ENCODE results near the gene TMEM123. TPM values are rescaled to one million over a fixed set of nuclear protein-coding genes. Genes with fewer than 3 reads are reported as not detected.

Gene TMEM123
- total and polyA plus RNA-seq, 2 of the 13 experiments (the other 11 are each of a cell fraction or from before 2014, with no cell fraction given) = 365 to 2,761 TPM

DNA sequence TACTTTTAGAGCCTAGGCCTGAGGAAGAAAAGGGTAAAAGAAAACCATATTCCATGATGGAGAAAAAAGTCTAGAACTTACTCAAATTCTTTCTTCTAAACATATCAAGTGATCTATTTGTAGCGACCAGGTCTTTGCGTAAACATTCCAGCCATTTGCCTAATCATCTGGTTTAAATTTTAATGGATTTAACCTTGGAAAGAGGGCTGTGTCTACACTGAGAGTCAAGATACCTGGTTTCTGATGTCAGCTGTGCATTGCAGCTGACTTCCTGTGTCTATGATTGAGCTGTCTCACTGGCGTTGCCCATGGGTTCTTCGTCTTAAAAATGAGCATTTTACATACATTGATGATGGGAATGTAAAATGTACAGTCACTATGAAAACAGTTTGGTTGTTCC is 10.0 kb upstream of the TMEM123 start:
- intact Hi-C loops (cut with micrococcal nuclease; ENCODE audit: unreplicated experiment) = no loop called here
- peak; percentile 94 for DNase-seq (ENCODE audit: low spot score)
- no peaks in the 10 kb centered on the region for H4K20me1 ChIP-seq (ENCODE audit: insufficient read depth, low read length)
- H3K79me2 ChIP-seq (ENCODE audit: insufficient read depth, low read length) = peaks cover 7% of the 10 kb centered on the region
- peak overlapping the region in 2 of 3 experiments; percentile 5 to 18; a peak in 2 of 6 replicates for H3K4me3 ChIP-seq (replicated peaks in 1 of 3; ENCODE audit: insufficient read depth in 1 of 3, low read depth in 2 of 3, low read length in 3 of 3)
- peak; percentile 78 for FAIRE-seq
- no peaks in the 10 kb centered on the region for H3K27me3 ChIP-seq (ENCODE audit: control insufficient read depth in 1 of 2, insufficient read depth in 2 of 2, low read length in 2 of 2)
- H3K36me3 ChIP-seq (replicated peaks in 1 of 2; ENCODE audit: control insufficient read depth in 1 of 2, insufficient read depth in 2 of 2, low read length in 2 of 2) = no peaks in the 10 kb centered on the region
- in situ Hi-C loops (cut with HindIII; ENCODE audit: extremely low pct_ligation_motif_present, low pct_unique_long_range_greater_than_20kb) = no loop called here
- H2AFZ ChIP-seq (ENCODE audit: low read length) = no peak overlapping the region
- ChIA-PET CTCF (ENCODE audit: low intra/inter-chr PET ratio, low total read pairs) (no interaction called here), POLR2A (interaction anchor here (1.2 to 3.0 kb wide), 5 partner anchors 9 to 153 kb away, joined by 4 to 22 read pairs (median 7); no protein-coding TSS in a partner anchor)
- peak overlapping the region; percentile 28; the same call in 1 of the 2 replicates for H3K9ac ChIP-seq (ENCODE audit: insufficient read depth, low read depth, low read length)
- H3K4me1 ChIP-seq (ENCODE audit: insufficient read depth, low read length) = peaks cover 95% of the 10 kb centered on the region
- 2% methylated on average over 4 of the region's 4 CpGs for WGBS (ENCODE audit: low lambda C conversion rate)
- no TSS peak for BruUV-seq (replicated peaks)
- H3K27ac ChIP-seq (ENCODE audit: extremely low read length, insufficient read depth, low read length) = peak overlapping the region; percentile 93
- no peaks in the 10 kb centered on the region for H3K9me3 ChIP-seq (ENCODE audit: low read length)
- ATAC-seq = peak; percentile 92
- H3K4me2 ChIP-seq (ENCODE audit: low read depth, low read length) = peak overlapping the region; percentile 44
- TF ChIP-seq KMT2B (CRISPR knock-in tag; IDR thresholded peaks at IDR 0.05) (peak; percentile 64; the same call in 1 of the 2 replicates), SNAI1 (CRISPR knock-in tag; IDR thresholded peaks at IDR 0.05; ENCODE audit: borderline replicate concordance) (0 out of 2 replicates have a peak, but pooled peaks have one; percentile 48), PHF5A (CRISPR knock-in tag; IDR thresholded peaks at IDR 0.05; ENCODE audit: low read depth, unreplicated experiment) (no peak), KMT2A (CRISPR knock-in tag; IDR thresholded peaks at IDR 0.05) (0 out of 2 replicates have a peak, but pooled peaks have one; percentile 23), CEBPG (CRISPR knock-in tag; IDR thresholded peaks at IDR 0.05) (peak; percentile 92), HNRNPUL1 (IDR thresholded peaks at IDR 0.05; ENCODE audit: low read depth, low read length) (no peak), THAP11 (CRISPR knock-in tag; IDR thresholded peaks at IDR 0.05) (peak; percentile 52), ZFY (CRISPR knock-in tag; IDR thresholded peaks at IDR 0.05) (0 out of 2 replicates have a peak, but pooled peaks have one; percentile 9), ZNF205 (CRISPR knock-in tag; IDR thresholded peaks at IDR 0.05) (peak; percentile 34; the same call in 1 of the 2 replicates), ZEB1 (IDR thresholded peaks at IDR 0.05; ENCODE audit: insufficient replicate concordance, low read depth) (peak; percentile 72), ZNF264 (CRISPR knock-in tag; IDR thresholded peaks at IDR 0.05) (peak; percentile 34; the same call in 1 of the 2 replicates), ZNF326 (CRISPR knock-in tag; IDR thresholded peaks at IDR 0.05; ENCODE audit: borderline replicate concordance) (no peak), SIX1 (CRISPR knock-in tag; IDR thresholded peaks at IDR 0.05; ENCODE audit: borderline replicate concordance) (peak; percentile 88; the same call in 1 of the 2 replicates), FOXK1 (CRISPR knock-in tag; IDR thresholded peaks at IDR 0.05; ENCODE audit: borderline replicate concordance, low read depth) (peak; percentile 66; the same call in 1 of the 2 replicates), ZKSCAN8 (CRISPR knock-in tag; IDR thresholded peaks at IDR 0.05; ENCODE audit: borderline replicate concordance) (peak; percentile 90; the same call in 1 of the 2 replicates)
- TF ChIP-seq, protein P1, sequence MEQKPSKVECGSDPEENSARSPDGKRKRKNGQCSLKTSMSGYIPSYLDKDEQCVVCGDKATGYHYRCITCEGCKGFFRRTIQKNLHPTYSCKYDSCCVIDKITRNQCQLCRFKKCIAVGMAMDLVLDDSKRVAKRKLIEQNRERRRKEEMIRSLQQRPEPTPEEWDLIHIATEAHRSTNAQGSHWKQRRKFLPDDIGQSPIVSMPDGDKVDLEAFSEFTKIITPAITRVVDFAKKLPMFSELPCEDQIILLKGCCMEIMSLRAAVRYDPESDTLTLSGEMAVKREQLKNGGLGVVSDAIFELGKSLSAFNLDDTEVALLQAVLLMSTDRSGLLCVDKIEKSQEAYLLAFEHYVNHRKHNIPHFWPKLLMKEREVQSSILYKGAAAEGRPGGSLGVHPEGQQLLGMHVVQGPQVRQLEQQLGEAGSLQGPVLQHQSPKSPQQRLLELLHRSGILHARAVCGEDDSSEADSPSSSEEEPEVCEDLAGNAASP (CRISPR knock-in tag; IDR thresholded peaks at IDR 0.05; ENCODE audit: borderline replicate concordance) = peak; percentile 64; the same call in 1 of the 2 replicates
- TF ChIP-seq, protein P2, sequence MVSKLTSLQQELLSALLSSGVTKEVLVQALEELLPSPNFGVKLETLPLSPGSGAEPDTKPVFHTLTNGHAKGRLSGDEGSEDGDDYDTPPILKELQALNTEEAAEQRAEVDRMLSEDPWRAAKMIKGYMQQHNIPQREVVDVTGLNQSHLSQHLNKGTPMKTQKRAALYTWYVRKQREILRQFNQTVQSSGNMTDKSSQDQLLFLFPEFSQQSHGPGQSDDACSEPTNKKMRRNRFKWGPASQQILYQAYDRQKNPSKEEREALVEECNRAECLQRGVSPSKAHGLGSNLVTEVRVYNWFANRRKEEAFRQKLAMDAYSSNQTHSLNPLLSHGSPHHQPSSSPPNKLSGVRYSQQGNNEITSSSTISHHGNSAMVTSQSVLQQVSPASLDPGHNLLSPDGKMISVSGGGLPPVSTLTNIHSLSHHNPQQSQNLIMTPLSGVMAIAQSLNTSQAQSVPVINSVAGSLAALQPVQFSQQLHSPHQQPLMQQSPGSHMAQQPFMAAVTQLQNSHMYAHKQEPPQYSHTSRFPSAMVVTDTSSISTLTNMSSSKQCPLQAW (CRISPR knock-in tag; IDR thresholded peaks at IDR 0.05) = peak; percentile 93
- TF ChIP-seq, protein P3, sequence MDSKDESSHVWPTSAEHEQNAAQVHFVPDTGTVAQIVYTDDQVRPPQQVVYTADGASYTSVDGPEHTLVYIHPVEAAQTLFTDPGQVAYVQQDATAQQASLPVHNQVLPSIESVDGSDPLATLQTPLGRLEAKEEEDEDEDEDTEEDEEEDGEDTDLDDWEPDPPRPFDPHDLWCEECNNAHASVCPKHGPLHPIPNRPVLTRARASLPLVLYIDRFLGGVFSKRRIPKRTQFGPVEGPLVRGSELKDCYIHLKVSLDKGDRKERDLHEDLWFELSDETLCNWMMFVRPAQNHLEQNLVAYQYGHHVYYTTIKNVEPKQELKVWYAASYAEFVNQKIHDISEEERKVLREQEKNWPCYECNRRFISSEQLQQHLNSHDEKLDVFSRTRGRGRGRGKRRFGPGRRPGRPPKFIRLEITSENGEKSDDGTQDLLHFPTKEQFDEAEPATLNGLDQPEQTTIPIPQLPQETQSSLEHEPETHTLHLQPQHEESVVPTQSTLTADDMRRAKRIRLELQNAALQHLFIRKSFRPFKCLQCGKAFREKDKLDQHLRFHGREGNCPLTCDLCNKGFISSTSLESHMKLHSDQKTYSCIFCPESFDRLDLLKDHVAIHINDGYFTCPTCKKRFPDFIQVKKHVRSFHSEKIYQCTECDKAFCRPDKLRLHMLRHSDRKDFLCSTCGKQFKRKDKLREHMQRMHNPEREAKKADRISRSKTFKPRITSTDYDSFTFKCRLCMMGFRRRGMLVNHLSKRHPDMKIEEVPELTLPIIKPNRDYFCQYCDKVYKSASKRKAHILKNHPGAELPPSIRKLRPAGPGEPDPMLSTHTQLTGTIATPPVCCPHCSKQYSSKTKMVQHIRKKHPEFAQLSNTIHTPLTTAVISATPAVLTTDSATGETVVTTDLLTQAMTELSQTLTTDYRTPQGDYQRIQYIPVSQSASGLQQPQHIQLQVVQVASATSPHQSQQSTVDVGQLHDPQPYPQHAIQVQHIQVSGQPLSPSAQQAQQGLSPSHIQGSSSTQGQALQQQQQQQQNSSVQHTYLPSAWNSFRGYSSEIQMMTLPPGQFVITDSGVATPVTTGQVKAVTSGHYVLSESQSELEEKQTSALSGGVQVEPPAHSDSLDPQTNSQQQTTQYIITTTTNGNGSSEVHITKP (CRISPR knock-in tag; IDR thresholded peaks at IDR 0.05; ENCODE audit: low read depth) = 0 out of 2 replicates have a peak, but pooled peaks have one; percentile 35
- TF ChIP-seq, protein P4, sequence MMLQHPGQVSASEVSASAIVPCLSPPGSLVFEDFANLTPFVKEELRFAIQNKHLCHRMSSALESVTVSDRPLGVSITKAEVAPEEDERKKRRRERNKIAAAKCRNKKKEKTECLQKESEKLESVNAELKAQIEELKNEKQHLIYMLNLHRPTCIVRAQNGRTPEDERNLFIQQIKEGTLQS (CRISPR knock-in tag; IDR thresholded peaks at IDR 0.05) = peak; percentile 77; the same call in 1 of the 2 replicates

Measured in HepG2 (cell line).